Muscle of leg (tissue), 11 donors: ENCODE measurements around the gene FCGBP. TPM values are rescaled to one million over a fixed set of nuclear protein-coding genes. Genes with fewer than 3 reads are reported as not detected.
"Not testable (repeated sequence)": the region's sequence is repeated elsewhere in the genome, so short reads cannot be mapped to it uniquely, and the experiment has no call there.

Experiments used
- DNase-seq: peaks from one replicate; pipeline ENCODE4 v3.0.0; 2013
- H3K27ac ChIP-seq: one replicate; pipeline ENCODE4 v1.5.1; 2013; ENCODE audit warnings: mild to moderate bottlenecking, low read length, control low read depth
- H3K27me3 ChIP-seq: one replicate; pipeline ENCODE4 v1.6.1; 2013; ENCODE audit warnings: low read length; ENCODE audit not compliant: control insufficient read depth, insufficient read depth
- H3K36me3 ChIP-seq: one replicate; pipeline ENCODE4 v1.6.1; 2013; ENCODE audit warnings: low read length; ENCODE audit not compliant: control insufficient read depth, insufficient read depth
- H3K4me1 ChIP-seq: one replicate; pipeline ENCODE4 v1.6.1; 2013; ENCODE audit warnings: low read length; ENCODE audit not compliant: control insufficient read depth, insufficient read depth
- H3K4me3 ChIP-seq: one replicate; pipeline ENCODE4 v1.5.1; 2013; ENCODE audit warnings: low read length, control low read depth
- H3K9me3 ChIP-seq: replicated peaks from 2 replicates; pipeline ENCODE4 v1.6.1; 2013; ENCODE audit warnings: low read depth, low read length; ENCODE audit not compliant: control insufficient read depth
- WGBS: methylation state at CpG from one replicate; pipeline ENCODE4 v1.1.5; 2013; ENCODE audit warnings: missing lambda C conversion rate; ENCODE audit not compliant: insufficient coverage; 5-methylcytosine and 5-hydroxymethylcytosine counted together
- polyA plus RNA-seq, 8 donors: library from polyadenylated mRNA; unstranded; fragments of 120-200 nt; gene quantifications; one replicate each; pipeline versions ENCODE4 v1.2.1 to v1.2.3, GENCODE V29; 2013; ENCODE audit warnings: inconsistent platforms in 1 of 8, low replicate concordance in 1 of 8; ENCODE audit not compliant: insufficient read length in 8 of 8, insufficient read depth in 1 of 8
- total RNA-seq: library from RNA; stranded (reverse); fragments of 120-200 nt; gene quantifications from one replicate; pipeline ENCODE4 v1.2.4, GENCODE V29; 2013

FCGBP gene
- total and polyA plus RNA-seq, 9 donors, result 1.9 to 11.7 (median 4.9) TPM

- no peak overlapping the region for H3K27ac ChIP-seq
- no peaks in the 10 kb centered on the region for H3K4me1 ChIP-seq
- no peaks in the 10 kb centered on the region for H3K9me3 ChIP-seq
- WGBS, result 94% methylated on average over 2 of the region's 5 CpGs
- H3K36me3 ChIP-seq, result no peaks in the 10 kb centered on the region
- DNase-seq, result no peak
- no peaks in the 10 kb centered on the region for H3K27me3 ChIP-seq
- no peak overlapping the region for H3K4me3 ChIP-seq
Measured at GRCh38 chr19:39906820-39907611, 27.4 kb downstream of the FCGBP start.

GRCh38 chr19:39906283-39906682, 28.2 kb downstream of the FCGBP start:
- DNase-seq, result no peak
- WGBS, result 90% methylated on average over 4 of the region's 8 CpGs
- H3K36me3 ChIP-seq, result no peaks in the 10 kb centered on the region
- no peaks in the 10 kb centered on the region for H3K9me3 ChIP-seq
- no peak overlapping the region for H3K4me3 ChIP-seq
- no peak overlapping the region for H3K27ac ChIP-seq
- H3K4me1 ChIP-seq, result no peaks in the 10 kb centered on the region
- no peaks in the 10 kb centered on the region for H3K27me3 ChIP-seq

- not testable (repeated sequence) for H3K27me3 ChIP-seq, H3K27ac ChIP-seq, H3K9me3 ChIP-seq, H3K4me1 ChIP-seq, H3K4me3 ChIP-seq, DNase-seq, H3K36me3 ChIP-seq
- no CpG with 5 or more reads among the region's 8 CpGs for WGBS
Measured at GRCh38 chr19:39903486-39904091, 30.8 kb downstream of the FCGBP start.

- not testable (repeated sequence) for H3K9me3 ChIP-seq, H3K36me3 ChIP-seq
- no CpG with 5 or more reads among the region's 15 CpGs for WGBS
Measured at GRCh38 chr19:39902326-39902725, 32.1 kb downstream of the FCGBP start.

GRCh38 chr19:39901681-39902080, 32.8 kb downstream of the FCGBP start:
- H3K4me3 ChIP-seq, H3K27ac ChIP-seq, DNase-seq, H3K9me3 ChIP-seq, H3K4me1 ChIP-seq, H3K27me3 ChIP-seq, H3K36me3 ChIP-seq: not testable (repeated sequence)
- no CpG with 5 or more reads among the region's 7 CpGs for WGBS

More at GRCh38 chr19:39902326-39902725, 32.1 kb downstream of the FCGBP start:
- H3K27ac ChIP-seq, DNase-seq, H3K4me1 ChIP-seq, H3K4me3 ChIP-seq, H3K27me3 ChIP-seq: not testable (repeated sequence)

GRCh38 chr19:39898858-39899257, 35.6 kb downstream of the FCGBP start:
- not testable (repeated sequence) for H3K27ac ChIP-seq, H3K4me1 ChIP-seq, H3K36me3 ChIP-seq, DNase-seq, H3K4me3 ChIP-seq, H3K9me3 ChIP-seq, H3K27me3 ChIP-seq
- no CpG with 5 or more reads among the region's 6 CpGs for WGBS

- peak; percentile 10 for DNase-seq
- not testable (repeated sequence) for H3K9me3 ChIP-seq, H3K27ac ChIP-seq, H3K27me3 ChIP-seq, H3K4me1 ChIP-seq, H3K4me3 ChIP-seq, H3K36me3 ChIP-seq
- WGBS, result no CpG with 5 or more reads among the region's 13 CpGs
Measured at GRCh38 chr19:39897511-39898245, 36.8 kb downstream of the FCGBP start.

DNA sequence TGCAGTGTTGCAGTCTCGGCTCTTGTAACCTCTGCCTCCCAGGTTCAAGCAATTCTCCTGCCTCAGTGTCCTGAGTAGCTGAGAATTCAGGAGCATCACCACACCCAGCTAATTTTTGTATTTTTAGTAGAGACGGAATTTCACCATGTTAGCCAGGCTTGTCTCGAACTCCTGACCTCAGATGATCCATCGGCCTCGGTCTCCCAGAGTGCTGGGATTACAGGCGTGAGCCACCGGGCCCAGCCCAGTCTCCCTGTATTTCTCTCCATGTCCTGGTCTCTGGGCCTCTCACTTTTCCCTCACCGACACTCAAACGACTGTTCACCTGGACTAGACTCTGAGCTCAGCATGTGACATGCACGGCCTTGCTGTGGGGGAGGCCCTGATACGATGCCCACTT, 39.3 kb downstream of the FCGBP start:
- not testable (repeated sequence) for H3K4me1 ChIP-seq, H3K27ac ChIP-seq, H3K36me3 ChIP-seq, H3K9me3 ChIP-seq, H3K4me3 ChIP-seq, H3K27me3 ChIP-seq, DNase-seq
- no CpG with 5 or more reads among the region's 11 CpGs for WGBS

- not testable (repeated sequence) for H3K36me3 ChIP-seq, H3K27ac ChIP-seq, H3K27me3 ChIP-seq, DNase-seq, H3K4me1 ChIP-seq, H3K9me3 ChIP-seq, H3K4me3 ChIP-seq
- WGBS, result no CpG with 5 or more reads among the region's 16 CpGs
Measured at GRCh38 chr19:39894236-39894606, 40.2 kb downstream of the FCGBP start.

GRCh38 chr19:39893366-39894235, 40.8 kb downstream of the FCGBP start:
- 88% methylated on average over 4 of the region's 29 CpGs for WGBS
- DNase-seq, result peak; percentile 17

More at GRCh38 chr19:39893366-39894235, 40.8 kb downstream of the FCGBP start:
- not testable (repeated sequence) for H3K27me3 ChIP-seq, H3K4me3 ChIP-seq, H3K36me3 ChIP-seq, H3K9me3 ChIP-seq, H3K4me1 ChIP-seq
- H3K27ac ChIP-seq, result peak overlapping the region; percentile 5
